Smooth muscle cell (in vitro differentiated cells): ENCODE results near the gene IFIT3. TPM values are rescaled to one million over a fixed set of nuclear protein-coding genes. Genes with fewer than 3 reads are reported as not detected.

ENCODE experiments used
- DNase-seq: peaks from one replicate; lab custom pipeline; 2025; ENCODE audit not compliant: unreplicated experiment; lab: John Stamatoyannopoulos, UW
- H2AFZ ChIP-seq: fragments of 200-600 bp; sonication (generic); 2 replicates; pipeline ENCODE4 v1.6.0; 2016; ENCODE audit warnings: antibody characterized with exemption, low read depth, mild to moderate bottlenecking
- H3F3A ChIP-seq: fragments of 200-600 bp; sonication (generic); 2 replicates; pipeline ENCODE4 v1.6.0; 2017; ENCODE audit warnings: antibody characterized with exemption, low read depth
- H3K27ac ChIP-seq: fragments of 200-600 bp; sonication (generic); 2 replicates; pipeline ENCODE4 v1.5.1; 2016; ENCODE audit warnings: low read depth, mild to moderate bottlenecking
- H3K27me3 ChIP-seq: fragments of 200-600 bp; sonication (generic); 2 replicates; pipeline ENCODE4 v1.6.1; 2016; ENCODE audit warnings: low read depth, mild to moderate bottlenecking
- H3K36me3 ChIP-seq: fragments of 200-600 bp; sonication (generic); 2 replicates; pipeline ENCODE4 v1.5.1; 2016; ENCODE audit warnings: low read depth
- H3K4me1 ChIP-seq: fragments of 200-600 bp; sonication (generic); 2 replicates; pipeline ENCODE4 v1.5.1; 2016; ENCODE audit warnings: low read depth
- H3K4me2 ChIP-seq: fragments of 200-600 bp; sonication (generic); 2 replicates; pipeline ENCODE4 v1.6.0; 2016; ENCODE audit warnings: mild to moderate bottlenecking
- H3K4me3 ChIP-seq: fragments of 200-600 bp; sonication (generic); 2 replicates; pipeline ENCODE4 v1.5.1; 2016; ENCODE audit warnings: mild to moderate bottlenecking
- H3K79me2 ChIP-seq: fragments of 200-600 bp; sonication (generic); 2 replicates; pipeline ENCODE4 v1.6.0; 2016; ENCODE audit warnings: low read depth, mild to moderate bottlenecking
- H3K9ac ChIP-seq: fragments of 200-600 bp; sonication (generic); 2 replicates; pipeline ENCODE4 v1.6.0; 2016; ENCODE audit warnings: low read depth
- H3K9me3 ChIP-seq: fragments of 200-600 bp; sonication (generic); replicated peaks from 2 replicates; pipeline ENCODE4 v1.5.1; 2016; ENCODE audit warnings: low read depth
- H4K20me1 ChIP-seq: fragments of 200-600 bp; sonication (generic); 2 replicates; pipeline ENCODE4 v1.6.0; 2016; ENCODE audit warnings: low read depth
- CTCF ChIP-seq: fragments of 200-600 bp; sonication (generic); IDR thresholded peaks from 2 replicates; pipeline ENCODE4 v1.5.1; 2017; ENCODE audit warnings: borderline replicate concordance, mild to moderate bottlenecking, antibody characterized with exemption; ENCODE audit not compliant: insufficient read depth, poor library complexity, severe bottlenecking
- WGBS: methylation state at CpG from one replicate; pipeline ENCODE4 v1.1.7; 2016; ENCODE audit warnings: low lambda C conversion rate; 5-methylcytosine and 5-hydroxymethylcytosine counted together
- polyA plus RNA-seq: library from polyadenylated mRNA; unstranded; fragments of >200 nt; fragmentation: Nextera tagmentation; extraction: Ambion mirVana; gene quantifications from 2 replicates; pipeline ENCODE4 v1.2.1, GENCODE V29; 2016
- total RNA-seq: library from RNA; depleted of rRNA; stranded (reverse); fragments of >200 nt; gene quantifications from 2 replicates; pipeline ENCODE4 v1.2.3, GENCODE V29; 2014

IFIT3 gene
- total and polyA plus RNA-seq, 2 experiments from 2014 or later: 2.1 to 4.6 TPM

DNA sequence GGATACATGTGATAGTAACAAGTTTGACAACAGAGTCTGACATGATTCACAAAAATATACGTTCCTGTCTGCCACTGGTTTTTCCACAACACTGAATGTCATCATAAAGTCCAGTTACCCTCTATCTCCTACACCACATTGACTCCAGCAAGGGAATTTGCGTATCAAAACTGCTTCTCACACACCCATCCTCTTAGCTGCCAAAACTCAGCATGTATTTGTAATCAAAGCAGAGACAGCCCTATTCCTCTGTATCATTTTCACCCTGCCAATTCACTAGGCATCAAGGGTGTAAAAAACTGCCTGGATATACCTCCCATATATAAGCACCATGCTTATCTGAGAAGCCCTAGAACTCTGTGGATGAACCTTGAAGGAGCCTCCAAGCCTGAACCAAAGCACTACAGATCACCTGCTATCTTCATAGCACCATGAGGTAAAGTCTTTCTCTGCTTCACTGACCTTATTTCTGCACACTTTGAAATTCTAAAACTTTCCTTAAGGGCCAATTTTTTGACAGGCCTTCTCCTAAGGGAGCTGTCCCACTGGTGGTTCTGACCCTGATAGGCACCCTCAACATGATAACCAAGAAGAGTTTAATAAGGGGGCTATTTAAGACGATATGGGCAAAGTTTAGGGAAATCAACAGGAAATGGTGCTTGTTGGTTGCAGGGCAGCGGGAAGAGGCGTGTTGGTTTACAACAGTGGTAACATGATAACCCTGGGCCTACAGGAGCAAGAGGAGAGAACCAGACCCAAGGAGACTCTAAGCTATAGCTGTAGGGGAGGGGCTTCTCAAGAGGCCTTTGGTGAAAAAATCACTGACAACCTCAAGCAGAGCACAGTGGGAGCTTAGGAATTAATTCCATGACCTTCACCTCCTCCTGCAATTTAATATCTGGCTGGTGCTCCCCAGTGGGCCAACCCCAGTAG is 50.2 kb downstream of the IFIT3 start, which contains the start of gene IFIT1B:
IFIT1B (plus strand) TSS at position 352 of the 933 bp plus-strand sequence; CDS start at position 432, 80 bp downstream.
- WGBS: 75% methylated on average over 5 of the region's 5 CpGs
- no peak within 1 kb of the TSS for H2AFZ ChIP-seq
- H3K9me3 ChIP-seq: no peaks in the 10 kb centered on the region
- no peaks in the 10 kb centered on the region for H3K4me1 ChIP-seq
- no peak for DNase-seq
- H3K36me3 ChIP-seq: no peaks in the 10 kb centered on the region
- no peaks in the 10 kb centered on the region for H3K27me3 ChIP-seq
- H4K20me1 ChIP-seq: no peaks in the 10 kb centered on the region
- H3K27ac ChIP-seq: no peak within 1 kb of the TSS
- TF ChIP-seq CTCF: no peak
- no peak within 1 kb of the TSS for H3K9ac ChIP-seq
- H3K79me2 ChIP-seq: no peaks in the 10 kb centered on the region
- H3K4me3 ChIP-seq: no peak within 1 kb of the TSS
- no peak within 1 kb of the TSS for H3K4me2 ChIP-seq
- H3F3A ChIP-seq: no peaks in the 10 kb centered on the region

GRCh38 chr10:89379103-89379502 is 51.3 kb downstream of the IFIT3 start:
- no peaks in the 10 kb centered on the region for H3K27me3 ChIP-seq

GRCh38 chr10:89382757-89383156 is 55.0 kb downstream of the IFIT3 start:
- Histone ChIP-seq H3K27me3 (no peaks in the 10 kb centered on the region), H3F3A (no peaks in the 10 kb centered on the region), H3K9ac (no peak overlapping the region), H3K27ac (no peak overlapping the region), H3K4me3 (no peak overlapping the region), H4K20me1 (no peaks in the 10 kb centered on the region), H3K4me1 (no peaks in the 10 kb centered on the region), H2AFZ (no peak overlapping the region), H3K4me2 (no peak overlapping the region), H3K79me2 (no peaks in the 10 kb centered on the region), H3K9me3 (no peaks in the 10 kb centered on the region), H3K36me3 (no peaks in the 10 kb centered on the region)
- no peak for TF ChIP-seq CTCF
- 94% methylated on average over 1 of the region's 1 CpG for WGBS
- DNase-seq: no peak

More at GRCh38 chr10:89379103-89379502, 51.3 kb downstream of the IFIT3 start:
- H3K9ac ChIP-seq: no peak overlapping the region
- no peak overlapping the region for H3K27ac ChIP-seq
- no peak for TF ChIP-seq CTCF
- no peaks in the 10 kb centered on the region for H4K20me1 ChIP-seq
- H3K79me2 ChIP-seq: no peaks in the 10 kb centered on the region
- no peaks in the 10 kb centered on the region for H3K4me1 ChIP-seq
- H3K9me3 ChIP-seq: no peaks in the 10 kb centered on the region
- DNase-seq: no peak
- no peaks in the 10 kb centered on the region for H3K36me3 ChIP-seq
- no peak overlapping the region for H3K4me3 ChIP-seq
- H3K4me2 ChIP-seq: no peak overlapping the region
- no peak overlapping the region for H2AFZ ChIP-seq
- no peaks in the 10 kb centered on the region for H3F3A ChIP-seq
